K562 (cell line): Measurements from ENCODE around the gene SYCN. TPM values are rescaled to one million over a fixed set of nuclear protein-coding genes. Genes with fewer than 3 reads are reported as not detected.

ENCODE experiments used
- ATAC-seq: fragments of 200-7000 bp; cut with Tn5 transposase; 3 replicates; pipeline ENCODE4 v1.9.1; 2020; ENCODE audit warnings: moderate library complexity
- BruUV-seq: library from RNA; stranded (reverse); fragments of 400-500 nt; replicated peaks from 2 replicates; lab custom pipeline; 2021; lab: Mats Ljungman, UMichigan
- CTCF ChIA-PET: fragments of 300-600 bp; formaldehyde crosslinking; extraction: SDS; loops from one replicate; lab custom pipeline; 2021; ENCODE audit warnings: low intra/inter-chr PET ratio; lab: Yijun Ruan, JAX
- POLR2A ChIA-PET: fragments of 300-600, 350-650 bp; sonication (Branson Sonifier 250); formaldehyde crosslinking; extraction: SDS; loops from one replicate; lab custom pipeline; 2021; ENCODE audit warnings: antibody characterized with exemption, inconsistent platforms; lab: Yijun Ruan, JAX
- DNase-seq, 4 experiments: peaks; one replicate each; pipeline versions ENCODE4 v3.0.0 to v3.0.0-alpha.2; 2011 to 2018; ENCODE audit warnings: low spot score in 3 of 4, mixed read lengths in 3 of 4; ENCODE audit errors: extremely low read depth in 1 of 4
- FAIRE-seq: peaks from 2 replicates; lab custom pipeline; 2011; peaks lifted over from hg19 to GRCh38; lab: Jason Lieb, UNC
- H2AFZ ChIP-seq: 2 replicates; pipeline ENCODE4 v1.6.0; 2011; ENCODE audit warnings: low read depth, low read length, control low read depth, inconsistent platforms
- H3K27ac ChIP-seq: fragments of 200-600 bp; 3 replicates; pipeline ENCODE4 v1.8.0; 2011; ENCODE audit warnings: low read depth, mild to moderate bottlenecking, control low read depth, inconsistent platforms, low read length, moderate library complexity, mixed read lengths; ENCODE audit errors: extremely low read depth
- H3K27me3 ChIP-seq, 2 experiments: fragments of 300-600 bp in 1 of 2; 2 replicates in 1 of 2; 3 replicates in 1 of 2; pipeline versions ENCODE4 v1.6.0 to v1.8.0; 2011; ENCODE audit warnings: inconsistent platforms in 2 of 2, low read length in 2 of 2, mild to moderate bottlenecking in 1 of 2, mixed read lengths in 1 of 2, moderate library complexity in 1 of 2; ENCODE audit not compliant: control insufficient read depth in 2 of 2, insufficient read depth in 2 of 2
- H3K36me3 ChIP-seq: fragments of 300-600 bp; 3 replicates; pipeline ENCODE4 v1.8.0; 2011; ENCODE audit warnings: mild to moderate bottlenecking, low read length, inconsistent platforms; ENCODE audit not compliant: control insufficient read depth, insufficient read depth
- H3K4me1 ChIP-seq, 2 experiments: fragments of 200-600 bp in 1 of 2; replicated peaks in 1 of 2; 2 replicates in 1 of 2; 3 replicates in 1 of 2; pipeline versions ENCODE4 v1.5.1 to v1.8.0; 2011; ENCODE audit warnings: inconsistent platforms in 2 of 2, low read length in 2 of 2, mild to moderate bottlenecking in 1 of 2, mixed read lengths in 1 of 2, moderate library complexity in 1 of 2; ENCODE audit not compliant: control insufficient read depth in 2 of 2, insufficient read depth in 2 of 2
- H3K4me2 ChIP-seq: 2 replicates; pipeline ENCODE4 v1.6.1; 2011; ENCODE audit warnings: low read length, control low read depth, inconsistent platforms, mixed read lengths; ENCODE audit not compliant: insufficient read depth
- H3K4me3 ChIP-seq: fragments of 200-600 bp; sonication (generic), shearing (Covaris generic); 2 replicates; pipeline ENCODE4 v1.5.1; 2016; ENCODE audit warnings: control low read depth, inconsistent platforms
- H3K79me2 ChIP-seq: fragments of 200-600 bp; 3 replicates; pipeline ENCODE4 v1.8.0; 2011; ENCODE audit warnings: low read length, inconsistent platforms; ENCODE audit not compliant: control insufficient read depth, insufficient read depth
- H3K9ac ChIP-seq, 2 experiments: 2 replicates each; pipeline versions ENCODE4 v1.6.0 to v1.6.1; 2011; ENCODE audit warnings: low read depth in 2 of 2, low read length in 2 of 2, control low read depth in 1 of 2, inconsistent platforms in 1 of 2, mild to moderate bottlenecking in 1 of 2, mixed read lengths in 1 of 2; ENCODE audit not compliant: insufficient read depth in 1 of 2
- H3K9me1 ChIP-seq: one replicate; pipeline ENCODE4 v1.6.0; 2011; ENCODE audit warnings: inconsistent platforms, mild to moderate bottlenecking, low read length, moderate library complexity; ENCODE audit not compliant: control insufficient read depth, insufficient read depth
- H3K9me3 ChIP-seq: replicated peaks from 2 replicates; pipeline ENCODE4 v1.5.1; 2011; ENCODE audit warnings: low read depth, low read length, inconsistent platforms; ENCODE audit not compliant: control insufficient read depth, insufficient read depth
- H4K20me1 ChIP-seq: replicated peaks from 2 replicates; pipeline ENCODE4 v1.6.1; 2011; ENCODE audit warnings: low read length, inconsistent platforms, mixed read lengths; ENCODE audit not compliant: control insufficient read depth, insufficient read depth
- GTF2E2 ChIP-seq: fragments of 200-800 bp; sonication (Bioruptor generic); IDR thresholded peaks from 2 replicates; pipeline ENCODE4 v1.6.1; 2016; ENCODE audit warnings: missing genetic modification characterization, missing compliant biosample characterization
- NFYB ChIP-seq: IDR thresholded peaks from 2 replicates; pipeline ENCODE4 v1.6.1; 2011; ENCODE audit warnings: mild to moderate bottlenecking, moderate library complexity; ENCODE audit not compliant: insufficient read length; ENCODE audit errors: extremely low read depth
- SIX5 ChIP-seq, 2 experiments: IDR thresholded peaks; 2 replicates each; pipeline ENCODE4 v1.6.1; 2011; ENCODE audit warnings: low read length in 2 of 2, borderline replicate concordance in 1 of 2, low read depth in 1 of 2, mild to moderate bottlenecking in 1 of 2, moderate library complexity in 1 of 2; ENCODE audit not compliant: insufficient read depth in 1 of 2
- SRSF1 ChIP-seq: fragments of 200-400 bp; formaldehyde crosslinking; IDR thresholded peaks from 2 replicates; pipeline ENCODE4 v1.6.1; 2017; ENCODE audit warnings: mild to moderate bottlenecking, low read depth, low read length, moderate library complexity
- ZNF121 ChIP-seq: sonication (generic); formaldehyde crosslinking; conservative IDR thresholded peaks from 2 replicates; pipeline ENCODE4 v1.8.0; 2022; ENCODE audit warnings: missing genetic modification reagents
- ZNF134 ChIP-seq: fragments of 250-450 bp; sonication (Bioruptor Pico); conservative IDR thresholded peaks from 2 replicates; pipeline ENCODE4 v1.4.0; 2020
- WGBS: fragments of 100-300 bp; shearing (Covaris generic); methylation state at CpG from one replicate; pipeline ENCODE4 v1.1.6; 2016; ENCODE audit warnings: low coverage, mixed read lengths; ENCODE audit not compliant: insufficient coverage; ENCODE audit errors: missing lambda C conversion rate; 5-methylcytosine and 5-hydroxymethylcytosine counted together
- in situ Hi-C: fragments of 300-500 bp; cut with MboI; formaldehyde crosslinking; loops from 4 replicates; pipeline ENCODE4 v1.15.0; 2018; ENCODE audit warnings: inconsistent platforms, mixed read lengths
- intact Hi-C: fragments of 100-400 bp; cut with micrococcal nuclease; formaldehyde crosslinking; loops from 2 replicates; pipeline ENCODE4 v1.14.2; 2022
- polyA plus RNA-seq, 8 experiments: library from polyadenylated mRNA; depleted of rRNA in 4 of 8; stranded (reverse) in 5 of 8; unstranded in 3 of 8; fragments of >200 nt; fragmentation: Nextera tagmentation in 2 of 8; fragmentation: Illumina TruSeq in 1 of 8; extraction: Ambion mirVana in 2 of 8; extraction: Trizol in 1 of 8; gene quantifications; 2 replicates each; pipeline versions ENCODE4 v1.2.1 to v1.2.3, GENCODE V29; 2011 to 2014; ENCODE audit warnings: inconsistent platforms in 1 of 8, missing spikeins in 1 of 8
- total RNA-seq, 7 experiments: library from RNA; depleted of rRNA in 6 of 7; stranded (reverse); fragments of >200 nt in 6 of 7; fragmentation: Illumina TruSeq in 2 of 7; extraction: Trizol in 2 of 7; gene quantifications; 2 replicates each; pipeline versions ENCODE4 v1.2.1 to v1.2.3, GENCODE V29; 2011 to 2021; ENCODE audit warnings: low replicate concordance in 1 of 7

Gene SYCN
- total and polyA plus RNA-seq, 9 of the 15 experiments (the other 6 are each of a cell fraction or from before 2014, with no cell fraction given) = not detected

DNA sequence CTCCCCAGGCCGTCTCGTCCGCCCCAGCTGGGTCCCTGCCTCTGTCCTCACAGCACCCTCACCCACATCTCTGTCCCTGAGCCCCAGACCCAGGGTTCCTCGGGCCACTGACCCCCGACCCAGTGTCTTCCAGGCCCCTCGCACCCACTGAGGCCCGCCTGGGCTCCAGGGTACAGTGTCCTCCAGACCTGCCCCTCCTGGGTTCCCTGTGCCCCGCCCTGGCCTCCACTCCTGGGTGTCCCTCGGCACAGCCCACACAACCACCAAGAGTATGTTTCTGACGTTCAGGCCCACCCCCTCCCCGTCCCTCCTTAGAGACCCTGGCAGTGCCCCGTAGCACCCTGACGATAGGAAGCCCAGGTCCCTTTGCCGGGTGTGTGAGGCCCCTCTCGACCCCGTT, 29.9 kb downstream of the SYCN start:
- Histone ChIP-seq H4K20me1 (no peaks in the 10 kb centered on the region; the same call in 1 of the 2 replicates), H2AFZ (no peak overlapping the region), H3K4me2 (no peak overlapping the region), H3K9me3 (no peaks in the 10 kb centered on the region), H3K9ac (no peak overlapping the region), H3K9me1 (no peaks in the 10 kb centered on the region), H3K79me2 (no peaks in the 10 kb centered on the region), H3K27me3 (no peaks in the 10 kb centered on the region), H3K4me1 (peaks cover 0 to 33% of the 10 kb centered on the region in 2 experiments; a peak in 2 of 5 replicates), H3K27ac (no peak overlapping the region), H3K36me3 (peaks cover 60% of the 10 kb centered on the region; the same call in 1 of the 3 replicates), H3K4me3 (no peak overlapping the region)
- BruUV-seq = no TSS peak
- CTCF ChIA-PET = no interaction called here
- in situ Hi-C loops (no loop called here), intact Hi-C loops (no loop called here)
- FAIRE-seq (no peak), DNase-seq (no peak), ATAC-seq (no peak)
- WGBS = 88% methylated on average over 13 of the region's 16 CpGs
- POLR2A ChIA-PET = interaction anchor here (0.6 kb wide), 1 partner anchor 230 kb away, joined by 5 read pairs; no protein-coding TSS in a partner anchor
- no peak for TF ChIP-seq NFYB
- no peak for TF ChIP-seq GTF2E2 (tag)
- TF ChIP-seq SIX5 (IDR thresholded peaks at IDR 0.05; ENCODE audit: borderline replicate concordance in 1 of 2, insufficient read depth in 1 of 2, low read depth in 1 of 2, low read length in 2 of 2) = no peak
- no peak for TF ChIP-seq ZNF134
- no peak for TF ChIP-seq ZNF121 (CRISPR knock-in tag)
- no peak for TF ChIP-seq SRSF1
